GM12878 (cell line): Measurements from ENCODE around the gene ANKDD1A. TPM values are rescaled to one million over a fixed set of nuclear protein-coding genes. Genes with fewer than 3 reads are reported as not detected.

Experiments used
- ATAC-seq: fragments of 200-7000 bp; cut with Tn5 transposase; 3 replicates; pipeline ENCODE4 v1.9.1; 2020; ENCODE audit warnings: mild to moderate bottlenecking, moderate library complexity
- BruUV-seq: library from RNA; stranded (reverse); fragments of 400-500 nt; replicated peaks from 2 replicates; lab custom pipeline; 2021; lab: Mats Ljungman, UMichigan
- CTCF ChIA-PET: fragments of 300-600 bp; sonication (Branson Sonifier 250); formaldehyde crosslinking; extraction: SDS; loops from one replicate; lab custom pipeline; 2021; ENCODE audit warnings: inconsistent platforms; lab: Yijun Ruan, JAX
- POLR2A ChIA-PET: fragments of 350-600 bp; formaldehyde crosslinking; extraction: SDS; loops from one replicate; lab custom pipeline; 2021; ENCODE audit warnings: inconsistent platforms; lab: Charles Lee
- RAD21 ChIA-PET: fragments of 300-600 bp; sonication (Branson Sonifier 250); formaldehyde crosslinking; loops from one replicate; lab custom pipeline; 2023; ENCODE audit warnings: antibody characterized with exemption; ENCODE audit not compliant: unreplicated experiment; lab: Charles Lee
- SMC1A ChIA-PET: fragments of 300-600 bp; sonication (Branson Sonifier 250); formaldehyde crosslinking; loops from one replicate; lab custom pipeline; 2023; ENCODE audit not compliant: unreplicated experiment, uncharacterized antibody; lab: Charles Lee
- DNase-seq: peaks from one replicate; pipeline ENCODE4 v3.0.0-alpha.2; 2011; ENCODE audit warnings: low read depth, low spot score
- FAIRE-seq: peaks from 3 replicates; lab custom pipeline; 2011; peaks lifted over from hg19 to GRCh38; lab: Jason Lieb, UNC
- H2AFZ ChIP-seq: 2 replicates; pipeline ENCODE4 v1.6.0; 2011; ENCODE audit warnings: low read depth, low read length, control low read depth; ENCODE audit not compliant: control insufficient read depth
- H3K27ac ChIP-seq: 2 replicates; pipeline ENCODE4 v1.5.1; 2011; ENCODE audit warnings: control low read depth; ENCODE audit not compliant: control insufficient read depth, insufficient read depth
- H3K27me3 ChIP-seq, 2 experiments: replicated peaks in 1 of 2; 2 replicates each; pipeline versions ENCODE4 v1.6.0 to v1.6.1; 2011; ENCODE audit warnings: low read length in 1 of 2; ENCODE audit not compliant: control insufficient read depth in 2 of 2, insufficient read depth in 2 of 2
- H3K36me3 ChIP-seq, 2 experiments: 2 replicates each; pipeline ENCODE4 v1.5.1; 2011; ENCODE audit warnings: low read length in 1 of 2; ENCODE audit not compliant: control insufficient read depth in 2 of 2, insufficient read depth in 2 of 2
- H3K4me1 ChIP-seq: 2 replicates; pipeline ENCODE4 v1.6.1; 2011; ENCODE audit warnings: mild to moderate bottlenecking, low read length, moderate library complexity, mixed read lengths; ENCODE audit not compliant: control insufficient read depth, insufficient read depth
- H3K4me2 ChIP-seq: 2 replicates; pipeline ENCODE4 v1.6.0; 2011; ENCODE audit warnings: control low read depth; ENCODE audit not compliant: control insufficient read depth, insufficient read depth
- H3K4me3 ChIP-seq: fragments of 200-600 bp; sonication (generic); 2 replicates; pipeline ENCODE4 v1.5.1; 2016
- H3K79me2 ChIP-seq: 2 replicates; pipeline ENCODE4 v1.6.0; 2011; ENCODE audit warnings: low read length; ENCODE audit not compliant: control insufficient read depth, insufficient read depth
- H3K9ac ChIP-seq: 2 replicates; pipeline ENCODE4 v1.8.0; 2011; ENCODE audit warnings: low read length, control low read depth, mixed read lengths; ENCODE audit not compliant: control insufficient read depth, insufficient read depth
- H3K9me3 ChIP-seq: replicated peaks from 3 replicates; pipeline ENCODE4 v1.5.1; 2011; ENCODE audit warnings: mild to moderate bottlenecking, low read length; ENCODE audit not compliant: control insufficient read depth, insufficient read depth
- H4K20me1 ChIP-seq: 2 replicates; pipeline ENCODE4 v1.6.0; 2011; ENCODE audit not compliant: control insufficient read depth, insufficient read depth
- BACH1 ChIP-seq: fragments of 450-650 bp; IDR thresholded peaks from 2 replicates; pipeline ENCODE4 v1.6.1; 2017; ENCODE audit warnings: mild to moderate bottlenecking, borderline replicate concordance
- BCL11A ChIP-seq: IDR thresholded peaks from 2 replicates; pipeline ENCODE4 v1.6.1; 2011; ENCODE audit warnings: low read depth, low read length
- BCLAF1 ChIP-seq: fragments of 450-650 bp; IDR thresholded peaks from 2 replicates; pipeline ENCODE4 v1.6.1; 2017; ENCODE audit warnings: antibody characterized with exemption, mild to moderate bottlenecking, moderate library complexity
- E2F4 ChIP-seq: IDR thresholded peaks from 2 replicates; pipeline ENCODE4 v1.6.1; 2012; ENCODE audit warnings: low read depth, low read length, improper control_type of control experiment
- MEF2B ChIP-seq: fragments of 450-650 bp; IDR thresholded peaks from 2 replicates; pipeline ENCODE4 v1.6.1; 2018; ENCODE audit warnings: mild to moderate bottlenecking, moderate library complexity; ENCODE audit not compliant: partially characterized antibody, poor library complexity, severe bottlenecking
- NBN ChIP-seq: fragments of 450-650 bp; IDR thresholded peaks from 2 replicates; pipeline ENCODE4 v1.6.1; 2016
- RB1 ChIP-seq: fragments of 450-650 bp; formaldehyde crosslinking; IDR thresholded peaks from 2 replicates; pipeline ENCODE4 v1.6.1; 2017; ENCODE audit warnings: mild to moderate bottlenecking, borderline replicate concordance
- SREBF2 ChIP-seq: IDR thresholded peaks from 2 replicates; pipeline ENCODE4 v1.6.1; 2012; ENCODE audit warnings: mild to moderate bottlenecking, low read length
- TCF3 ChIP-seq: IDR thresholded peaks from 2 replicates; pipeline ENCODE4 v1.6.1; 2012; ENCODE audit warnings: low read depth, mild to moderate bottlenecking, low read length, borderline replicate concordance; ENCODE audit not compliant: insufficient read depth
- WGBS: methylation state at CpG from one replicate; pipeline ENCODE4 v1.1.6; 2016; ENCODE audit warnings: low lambda C conversion rate; ENCODE audit not compliant: insufficient replicate concordance, insufficient coverage; ENCODE audit errors: missing lambda C conversion rate; 5-methylcytosine and 5-hydroxymethylcytosine counted together
- in situ Hi-C: fragments of 300-500 bp; cut with MboI; formaldehyde crosslinking; loops from 9 replicates; pipeline ENCODE4 v1.14.3; 2018; ENCODE audit warnings: mixed read lengths
- intact Hi-C: fragments of 100-400 bp; cut with micrococcal nuclease; formaldehyde crosslinking; loops from one replicate; pipeline ENCODE4 v1.14.2; 2022; ENCODE audit not compliant: unreplicated experiment
- polyA plus RNA-seq, 11 experiments: library from polyadenylated mRNA; depleted of rRNA in 4 of 11; unstranded in 6 of 11; stranded (reverse) in 5 of 11; fragments of >200 nt; fragmentation: Nextera tagmentation in 4 of 11; fragmentation: Illumina TruSeq in 1 of 11; extraction: Ambion mirVana in 4 of 11; extraction: Trizol in 1 of 11; gene quantifications; 1 replicate in 1 of 11; 2 replicates in 10 of 11; pipeline versions ENCODE4 v1.2.1 to v1.2.3, GENCODE V29; 2011 to 2016; ENCODE audit warnings: inconsistent platforms in 2 of 11, missing spikeins in 2 of 11, low read depth in 1 of 11
- total RNA-seq, 4 experiments: library from RNA; depleted of rRNA in 3 of 4; stranded (reverse); fragments of >200 nt in 3 of 4; fragmentation: Illumina TruSeq in 1 of 4; extraction: Trizol in 1 of 4; gene quantifications; 2 replicates each; pipeline versions ENCODE4 v1.2.1 to v1.2.3, GENCODE V29; 2013 to 2021

ANKDD1A gene
- total and polyA plus RNA-seq, 10 of the 15 experiments (the other 5 are each of a cell fraction or from before 2014, with no cell fraction given): 1.5 to 6.6 (median 4.1) TPM

- Histone ChIP-seq H3K36me3 (peaks cover 0 to 12% of the 10 kb centered on the region in 2 experiments; a peak in 2 of 4 replicates), H3K4me1 (peaks cover 7% of the 10 kb centered on the region), H3K4me2 (0 out of 2 replicates have a peak overlapping the region, but pooled peaks have one; percentile 25), H3K9ac (no peak overlapping the region), H3K27ac (no peak overlapping the region), H4K20me1 (no peaks in the 10 kb centered on the region), H3K4me3 (no peak overlapping the region), H3K9me3 (no peaks in the 10 kb centered on the region)
- no TSS peak for BruUV-seq
- RAD21 ChIA-PET: interaction anchor here (1.4 kb wide), 1 partner anchor 251 kb away, joined by 3 read pairs; no protein-coding TSS in a partner anchor
- SMC1A ChIA-PET: interaction anchor here (0.6 to 1.4 kb wide), 6 partner anchors 12 to 250 kb away, joined by 3 to 6 read pairs (median 4); no protein-coding TSS in a partner anchor
- CTCF ChIA-PET: interaction anchor here (1.0 to 1.4 kb wide), 3 partner anchors 10 to 74 kb away, joined by 3 to 4 read pairs (median 3); no protein-coding TSS in a partner anchor
- TF ChIP-seq E2F4 (no peak), MEF2B (no peak), TCF3 (no peak), BACH1 (no peak), SREBF2 (no peak), BCLAF1 (no peak), NBN (no peak), RB1 (no peak), BCL11A (no peak)
- TF ChIP-seq, all 136 proteins: peak for 0
- no peaks in the 10 kb centered on the region for H3K27me3 ChIP-seq
- peaks cover 18% of the 10 kb centered on the region for H3K79me2 ChIP-seq
- POLR2A ChIA-PET: interaction anchor here (0.6 to 1.4 kb wide), 3 partner anchors 15 to 1107 kb away, joined by 3 to 4 read pairs (median 4); partner anchors contain the start of gene PIF1
- in situ Hi-C loops: no loop called here
- intact Hi-C loops: loop anchor here (10.0 kb wide), 1 partner anchor 157 kb away; the partner anchor contains the start of gene PIF1
- no peak for FAIRE-seq
- H2AFZ ChIP-seq: no peak overlapping the region
- ATAC-seq: no peak
- no peak for DNase-seq
- 97% methylated on average over 6 of the region's 6 CpGs for WGBS
Measured at GRCh38 chr15:64981812-64982431, 70.2 kb downstream of the ANKDD1A start.
